ENCODE results near the gene GALNT14. TPM values are rescaled to one million over a fixed set of nuclear protein-coding genes. Genes with fewer than 3 reads are reported as not detected.

The GALNT14 gene
- total RNA-seq, 1 experiment from 2014 or later, result 68.4 TPM

- DNase-seq (ENCODE audit: low spot score), result no peak
Observed at GRCh38 chr2:31134480-31134879, 3.8 kb downstream of the GALNT14 start.

DNA sequence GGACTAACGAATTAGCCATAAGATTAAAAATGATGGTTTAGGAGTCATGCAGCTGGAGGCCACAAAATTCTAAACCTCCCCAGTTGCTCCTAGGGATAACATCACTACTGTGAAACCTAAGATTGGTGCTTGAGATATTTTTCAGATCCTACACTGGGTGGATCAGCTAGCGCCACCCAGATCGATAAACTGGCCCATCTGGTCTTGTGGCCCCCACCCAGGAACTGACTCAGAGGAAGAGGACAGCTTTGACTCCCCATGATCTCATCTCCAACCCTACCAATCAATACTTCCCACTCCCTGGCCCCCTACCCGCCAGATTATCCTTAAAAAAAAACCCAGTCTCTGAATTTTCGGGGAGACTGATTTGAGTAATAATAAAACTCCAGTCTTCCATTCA, 5.5 kb downstream of the GALNT14 start:
- DNase-seq (ENCODE audit: low spot score), result peak; percentile 85

DNA sequence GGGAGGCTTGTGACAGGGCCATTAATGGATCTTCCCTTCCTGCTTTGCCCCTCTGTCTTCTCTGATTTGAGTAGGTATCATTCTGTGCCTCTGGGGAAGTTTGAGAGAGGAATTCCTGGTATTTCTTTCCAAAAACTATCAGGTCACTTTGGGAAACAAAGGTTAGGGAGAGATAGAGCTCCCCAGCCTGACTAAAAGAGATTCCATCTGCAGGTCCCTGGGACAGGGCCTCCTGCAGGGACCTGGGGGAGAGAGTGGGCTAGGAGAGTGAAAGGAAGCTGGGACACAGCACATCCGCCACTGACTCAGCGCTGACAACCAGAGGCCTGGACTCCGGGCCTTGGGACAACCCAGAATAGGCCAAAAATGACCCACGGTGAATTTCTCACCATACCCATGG, 6.4 kb downstream of the GALNT14 start:
- DNase-seq (ENCODE audit: low spot score), result peak; percentile 3

- no peak for DNase-seq (ENCODE audit: low spot score)
Observed at GRCh38 chr2:31129375-31130171, 8.7 kb downstream of the GALNT14 start.

- DNase-seq (ENCODE audit: low spot score), result no peak
Observed at GRCh38 chr2:31127931-31128330, 10.3 kb downstream of the GALNT14 start.

GRCh38 chr2:31125918-31126695, 12.1 kb downstream of the GALNT14 start:
- DNase-seq (ENCODE audit: low spot score), result no peak

DNA sequence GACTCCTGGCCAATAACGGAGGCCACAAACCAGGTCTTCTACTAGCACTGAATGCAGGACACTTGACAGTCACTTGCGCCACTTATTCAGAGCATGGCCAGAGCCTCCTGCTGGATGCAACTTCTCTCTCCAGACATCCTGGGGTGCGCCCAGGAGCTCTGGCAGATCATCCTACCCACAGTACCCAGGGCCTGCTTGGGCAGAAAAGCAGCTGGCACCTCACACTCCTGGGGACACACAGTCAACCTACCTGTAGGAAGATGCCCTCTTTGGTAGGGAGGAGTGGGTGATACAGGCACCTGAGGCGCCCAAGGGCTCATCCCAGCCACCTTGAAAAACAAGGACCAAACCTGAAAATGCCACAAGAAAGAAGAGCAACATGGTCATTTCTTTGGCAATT, 13.3 kb downstream of the GALNT14 start:
- no peak for DNase-seq (ENCODE audit: low spot score)

- DNase-seq (ENCODE audit: low spot score), result no peak
Observed at GRCh38 chr2:31122133-31122532, 16.1 kb downstream of the GALNT14 start.

- DNase-seq (ENCODE audit: low spot score), result no peak
Observed at GRCh38 chr2:31113765-31114164, 24.5 kb downstream of the GALNT14 start.

DNA sequence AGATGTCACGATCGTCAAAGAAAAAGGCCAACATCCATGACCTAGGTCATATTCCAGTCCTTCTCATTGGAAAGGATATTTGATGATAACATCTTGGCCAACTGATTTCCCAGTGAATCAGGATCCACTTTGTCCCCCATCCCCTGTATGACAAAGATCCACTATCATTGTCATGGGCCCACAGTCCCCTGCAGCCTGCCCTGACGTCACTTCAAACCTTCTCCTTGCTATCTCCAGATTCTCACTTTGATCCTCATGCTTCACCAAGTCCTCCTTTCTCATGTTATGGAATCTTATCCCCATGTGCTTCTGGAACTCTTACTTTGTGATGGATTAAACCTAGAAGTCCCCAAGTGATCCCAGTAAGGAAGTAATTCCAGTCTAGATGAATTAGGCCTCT, 25.7 kb downstream of the GALNT14 start:
- DNase-seq (ENCODE audit: low spot score), result no peak

DNA sequence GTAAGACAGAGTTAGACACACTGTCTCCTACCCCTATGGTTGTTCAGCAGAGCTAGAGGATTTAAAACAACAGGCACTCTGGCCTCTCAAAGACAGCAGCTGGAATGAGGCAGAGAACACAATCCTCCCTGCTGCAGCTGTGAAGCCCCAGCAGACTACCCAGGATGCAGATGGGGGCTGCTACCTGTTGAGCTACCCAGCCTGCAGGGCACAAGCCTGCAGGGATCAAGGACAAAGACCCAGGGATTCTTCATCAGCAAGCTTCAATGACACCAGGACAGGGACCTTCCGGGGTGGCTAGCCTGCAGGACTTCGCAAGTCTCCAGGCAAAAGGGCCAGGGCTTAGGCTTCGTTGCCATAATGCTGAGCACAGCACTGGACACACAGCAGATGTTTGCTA, 27.2 kb downstream of the GALNT14 start:
- no peak for DNase-seq (ENCODE audit: low spot score)

DNA sequence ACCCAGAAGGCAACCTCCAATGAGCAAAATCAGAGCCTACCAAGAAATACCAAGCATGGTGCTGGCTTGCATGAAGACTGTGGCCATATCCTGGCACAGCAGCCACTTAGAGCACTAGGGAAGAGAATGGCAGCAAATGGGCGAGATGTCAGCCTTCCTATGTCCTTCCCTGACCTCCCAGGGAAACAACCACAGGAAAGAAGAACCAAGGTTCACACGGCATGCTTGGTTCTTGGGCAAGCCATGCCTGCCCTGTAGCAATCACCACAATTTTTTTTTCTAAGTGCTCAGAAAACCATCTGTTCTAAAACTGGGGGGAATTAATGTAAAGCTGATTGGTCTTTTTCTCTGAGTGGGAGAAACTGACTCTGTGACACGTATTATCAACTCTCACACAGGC, 27.8 kb downstream of the GALNT14 start:
- DNase-seq (ENCODE audit: low spot score), result no peak

DNA sequence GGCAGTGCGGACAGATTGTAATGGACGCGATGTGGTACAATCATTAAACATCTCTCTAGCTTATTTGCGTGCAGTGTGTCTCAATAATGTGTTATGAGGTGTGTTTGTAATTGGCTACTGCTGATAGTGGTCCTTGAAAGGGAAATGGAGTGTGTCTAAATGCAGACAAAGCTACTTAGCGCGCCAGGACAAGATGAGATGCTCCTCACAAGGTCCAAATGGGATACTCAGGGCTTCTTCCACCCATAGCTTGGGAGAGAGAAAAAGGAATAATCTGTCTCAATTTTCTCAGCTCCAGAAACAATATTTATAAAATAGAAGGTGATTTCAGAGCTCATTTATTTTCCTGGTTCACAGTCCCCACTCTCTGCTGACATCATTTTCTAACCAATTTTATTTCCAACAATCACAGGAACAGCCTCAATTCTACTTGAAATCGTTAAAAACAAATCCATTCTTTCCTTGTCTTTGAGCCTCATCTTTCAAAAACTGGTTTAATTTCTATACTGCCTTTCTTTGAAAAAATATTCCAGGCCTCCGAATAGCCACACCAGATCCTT, 28.5 kb downstream of the GALNT14 start:
- DNase-seq (ENCODE audit: low spot score), result no peak

DNA sequence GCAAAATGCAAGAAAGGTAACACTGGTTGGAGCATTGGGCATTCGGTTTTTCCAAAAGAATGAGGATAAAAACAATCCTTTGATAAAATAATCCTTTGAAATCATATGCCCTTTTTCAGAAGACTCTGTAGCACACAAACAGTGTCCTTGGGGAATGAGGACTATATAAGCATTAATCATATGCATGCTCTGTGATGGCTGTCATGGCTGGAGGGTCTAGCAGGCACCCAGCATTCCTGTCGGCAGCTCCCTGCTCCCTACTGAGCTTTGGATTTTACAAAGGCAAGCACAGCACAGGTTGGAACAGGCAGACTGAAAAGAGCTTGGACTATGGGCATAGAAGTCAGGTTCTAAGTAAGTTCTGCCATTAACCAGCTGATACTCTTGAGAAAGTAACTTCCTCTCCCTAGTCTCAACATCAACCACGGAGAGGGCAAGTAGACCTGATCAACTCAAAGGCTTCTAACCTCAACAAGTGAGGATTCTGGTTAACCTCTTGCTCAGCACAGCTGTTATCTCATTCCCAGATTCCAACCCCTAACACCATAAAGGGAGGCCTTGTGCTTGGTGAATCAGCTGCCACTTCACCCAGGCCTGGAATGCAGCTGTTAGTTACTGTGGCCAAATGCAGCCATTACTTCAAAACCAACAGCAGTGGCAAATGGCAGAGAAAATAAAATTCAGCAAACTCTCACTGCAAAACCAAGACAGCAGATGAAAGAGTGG, 29.5 kb downstream of the GALNT14 start:
- DNase-seq (ENCODE audit: low spot score), result no peak

DNA sequence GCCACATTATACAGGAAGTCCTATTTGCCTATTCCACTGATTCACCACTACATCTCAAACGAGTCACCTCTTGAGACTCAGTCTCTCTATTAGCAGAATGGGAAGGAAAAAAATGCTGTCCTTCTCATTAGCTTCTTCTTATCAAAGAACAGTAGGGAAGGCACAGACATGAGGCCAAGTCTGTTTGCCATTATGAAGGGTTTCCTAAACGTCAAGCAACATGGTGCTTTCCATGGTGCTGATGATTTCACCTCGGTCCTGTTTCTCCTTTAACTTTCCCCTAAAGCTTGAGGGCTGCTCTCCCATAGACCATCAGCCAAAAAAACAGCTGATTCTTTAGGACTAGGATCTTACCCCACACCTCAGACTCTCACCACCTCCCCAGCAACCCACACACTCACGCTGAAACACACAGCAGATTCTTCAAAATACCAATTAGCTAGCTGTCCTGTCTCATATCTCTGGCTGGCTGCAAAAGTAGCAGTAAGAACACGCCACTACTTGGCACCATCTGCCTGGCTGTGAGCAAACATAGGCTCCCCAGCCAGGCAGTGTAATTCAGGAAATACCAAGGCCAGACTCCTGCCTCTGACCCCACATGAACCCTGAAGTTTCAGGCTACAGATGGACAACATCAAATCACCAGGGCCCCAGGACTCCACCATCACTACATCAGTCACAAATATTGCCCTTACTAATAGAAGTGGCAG, 30.5 kb downstream of the GALNT14 start:
- no peak for DNase-seq (ENCODE audit: low spot score)

GRCh38 chr2:31101701-31102100, 36.5 kb downstream of the GALNT14 start:
- DNase-seq (ENCODE audit: low spot score), result no peak

DNA sequence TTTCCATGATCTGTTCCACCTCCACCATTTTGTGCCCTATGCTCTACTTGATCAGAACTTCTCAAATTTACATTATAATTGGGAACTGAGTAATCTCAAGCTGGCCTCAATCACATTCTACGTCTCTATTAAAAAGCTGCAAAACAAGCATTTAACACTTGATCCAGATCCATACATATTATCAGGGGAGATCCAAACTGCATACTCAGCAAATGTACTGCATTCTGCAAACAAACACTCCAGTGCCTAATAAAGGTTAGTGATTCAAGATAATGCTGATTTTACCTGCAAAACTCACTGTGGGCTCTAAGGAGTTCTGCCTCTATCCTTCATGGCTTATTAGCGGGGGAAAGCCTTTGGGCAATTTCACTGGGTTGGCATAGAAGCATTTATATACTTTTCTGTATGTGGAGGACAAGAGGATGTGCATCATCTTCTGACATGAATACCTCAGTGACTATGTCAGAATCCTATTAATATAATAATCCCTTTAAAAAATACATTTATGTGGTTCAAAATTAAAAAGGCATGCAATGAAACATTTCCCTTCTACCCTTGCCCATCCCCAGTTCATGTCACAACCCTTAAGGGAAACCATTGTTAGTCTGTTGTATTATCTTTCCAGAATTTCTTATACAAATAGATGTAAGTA, 40.2 kb downstream of the GALNT14 start:
- DNase-seq (ENCODE audit: low spot score), result no peak

DNA sequence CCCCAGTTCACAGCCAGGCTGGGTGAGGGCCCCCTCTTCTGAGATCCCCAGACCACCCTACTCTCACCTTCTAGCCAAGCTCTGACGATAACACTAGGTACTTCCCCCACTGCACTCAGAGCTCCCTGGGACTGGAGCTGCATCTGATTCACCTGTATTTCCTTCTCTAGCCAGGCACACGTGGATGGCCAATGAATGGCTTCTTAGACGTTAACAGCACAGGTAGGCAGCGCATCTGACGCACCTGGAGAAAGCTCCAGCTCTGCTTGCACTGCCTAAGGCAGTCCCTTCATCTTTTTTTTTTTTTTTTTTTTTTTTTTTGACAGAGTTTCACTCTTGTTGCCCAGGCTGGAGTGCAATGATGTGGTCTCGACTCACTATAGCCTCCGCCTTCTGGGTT, 48.1 kb downstream of the GALNT14 start:
- DNase-seq (ENCODE audit: low spot score), result no peak

DNA sequence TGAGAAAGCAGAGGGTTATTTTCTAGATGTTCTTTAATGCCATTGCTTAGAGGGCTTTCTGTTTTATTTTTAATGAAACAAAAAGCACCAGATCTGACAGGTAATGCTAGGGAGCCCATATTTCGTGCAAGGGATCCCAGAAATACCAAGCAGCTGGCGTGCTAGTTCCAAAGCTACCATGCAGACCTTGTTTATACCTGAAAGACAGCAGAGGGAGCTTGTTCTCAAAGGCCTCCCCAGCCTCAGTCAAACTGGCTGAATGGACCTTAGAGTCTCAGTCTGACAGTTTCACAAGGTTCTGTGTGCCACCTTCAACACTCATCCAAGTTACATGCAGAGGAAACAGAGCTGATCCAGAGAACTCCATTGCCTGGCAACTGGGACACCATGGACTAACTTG, 48.6 kb downstream of the GALNT14 start:
- DNase-seq (ENCODE audit: low spot score), result peak; percentile 15

DNA sequence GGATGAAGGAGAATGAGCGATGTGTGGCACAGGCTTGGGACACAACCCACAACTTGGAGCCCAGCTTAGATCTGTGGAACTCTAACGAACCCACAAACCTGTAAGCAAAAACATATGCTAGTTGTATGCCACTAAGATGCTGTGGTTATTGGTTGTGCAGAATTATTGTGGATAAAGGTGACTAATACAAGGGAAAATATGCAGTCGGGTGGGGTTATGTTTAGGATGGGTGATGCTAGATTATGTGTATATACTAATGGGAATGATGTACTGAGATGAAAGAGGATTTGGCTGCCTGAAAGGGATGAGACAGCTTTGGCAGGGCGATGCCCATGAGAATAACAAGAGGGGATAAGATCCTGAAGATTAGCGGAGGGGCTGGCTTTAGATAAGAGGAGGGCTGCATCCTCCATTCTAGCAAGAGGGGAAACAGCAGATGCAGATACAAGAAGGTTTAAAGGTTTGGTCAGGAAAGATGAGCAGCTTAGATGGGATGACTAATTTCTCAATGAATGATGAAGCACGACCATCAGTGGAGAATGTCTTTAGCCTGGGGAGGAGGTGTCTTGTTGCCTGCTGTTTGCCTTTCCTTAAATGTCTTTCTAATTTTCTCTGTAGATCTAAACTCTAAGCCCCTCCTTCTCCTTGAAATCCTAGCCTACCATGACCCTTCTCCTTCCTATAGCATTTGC, 49.6 kb downstream of the GALNT14 start:
- DNase-seq (ENCODE audit: low spot score), result no peak
